Memory B cell (primary cell): ENCODE results near the gene LIN7A.

ENCODE experiments used
- ATAC-seq: fragments of 150-1000 bp; cut with Tn5 transposase; 2 replicates; pipeline ENCODE4 v1.10.0; 2021; ENCODE audit warnings: low read depth, mild to moderate bottlenecking, moderate library complexity
- DNase-seq, 2 donors: peaks; one replicate each; pipeline ENCODE4 v3.0.0; 2022; ENCODE audit warnings: low spot score in 2 of 2
- H3K27ac Mint-ChIP-seq: one replicate; pipeline ENCODE4 v1.8.0; 2022; ENCODE audit warnings: mild to moderate bottlenecking, moderate library complexity, mixed read lengths
- H3K27me3 Mint-ChIP-seq: one replicate; pipeline ENCODE4 v1.8.0; 2022; ENCODE audit warnings: mixed read lengths
- H3K36me3 Mint-ChIP-seq: one replicate; pipeline ENCODE4 v1.8.0; 2022; ENCODE audit warnings: mild to moderate bottlenecking, mixed read lengths
- H3K4me1 Mint-ChIP-seq: one replicate; pipeline ENCODE4 v1.8.0; 2022; ENCODE audit warnings: mixed read lengths
- H3K4me3 Mint-ChIP-seq: one replicate; pipeline ENCODE4 v1.8.0; 2022; ENCODE audit warnings: mild to moderate bottlenecking, moderate library complexity, mixed read lengths
- H3K9me3 Mint-ChIP-seq: one replicate; pipeline ENCODE4 v1.8.0; 2022; ENCODE audit warnings: mixed read lengths

LIN7A gene

GRCh38 chr12:80829767-80830166, 108.0 kb downstream of the LIN7A start:
- ATAC-seq, result no peak
- DNase-seq, result no peak
- no peaks in the 10 kb centered on the region for H3K4me1 Mint-ChIP-seq
- H3K27me3 Mint-ChIP-seq, result no peaks in the 10 kb centered on the region
- H3K9me3 Mint-ChIP-seq, result no peaks in the 10 kb centered on the region
- H3K4me3 Mint-ChIP-seq, result no peak overlapping the region
- no peak overlapping the region for H3K27ac Mint-ChIP-seq
- H3K36me3 Mint-ChIP-seq, result no peaks in the 10 kb centered on the region

DNA sequence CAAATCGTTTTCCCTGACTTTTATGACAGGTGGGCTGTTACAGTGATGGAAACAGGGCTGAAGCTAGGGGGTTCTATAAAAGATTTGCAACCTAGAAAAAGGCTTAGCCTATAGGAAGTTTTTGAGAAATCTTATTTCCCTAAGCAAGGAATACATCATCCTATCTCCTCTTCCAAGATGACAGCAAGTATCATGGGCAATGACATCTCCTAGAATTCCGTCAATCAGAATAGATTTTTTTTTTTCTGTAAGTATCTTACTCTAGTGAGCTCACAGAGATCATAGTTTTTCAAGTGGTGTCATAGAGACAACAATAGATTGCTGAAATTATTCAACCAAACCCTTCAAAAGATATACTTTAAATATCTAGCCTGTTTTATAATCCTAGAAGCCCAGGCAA, 112.2 kb downstream of the LIN7A start:
- Mint-ChIP-seq H3K27me3 (no peaks in the 10 kb centered on the region), H3K9me3 (peaks cover 1% of the 10 kb centered on the region), H3K4me3 (no peak overlapping the region), H3K36me3 (no peaks in the 10 kb centered on the region), H3K4me1 (no peaks in the 10 kb centered on the region), H3K27ac (no peak overlapping the region)
- DNase-seq, result no peak
- ATAC-seq, result no peak

DNA sequence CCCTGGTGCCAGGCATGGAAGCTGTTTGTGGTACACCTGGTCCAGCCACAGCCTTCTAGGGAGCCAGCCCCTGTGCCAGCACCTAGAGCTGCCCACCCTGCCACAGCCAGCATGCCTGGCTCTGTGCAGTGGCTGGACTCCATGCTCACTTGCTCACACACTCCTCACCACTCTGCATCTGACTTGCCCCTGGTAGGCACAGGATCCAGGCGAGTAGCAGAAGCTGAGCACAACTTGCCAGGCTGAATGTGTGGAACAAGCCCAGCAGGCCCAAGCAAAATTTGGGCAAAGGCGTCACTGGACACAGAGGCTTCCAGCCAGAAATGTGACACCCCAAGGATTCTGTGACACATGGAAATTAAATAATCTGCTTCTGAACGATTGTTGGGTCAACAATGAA, 114.3 kb downstream of the LIN7A start:
- ATAC-seq (no peak), DNase-seq (no peak)
- no peaks in the 10 kb centered on the region for H3K27me3 Mint-ChIP-seq
- H3K4me3 Mint-ChIP-seq, result no peak overlapping the region
- H3K27ac Mint-ChIP-seq, result no peak overlapping the region
- H3K36me3 Mint-ChIP-seq, result no peaks in the 10 kb centered on the region
- no peaks in the 10 kb centered on the region for H3K4me1 Mint-ChIP-seq
- peaks cover 1% of the 10 kb centered on the region for H3K9me3 Mint-ChIP-seq

DNA sequence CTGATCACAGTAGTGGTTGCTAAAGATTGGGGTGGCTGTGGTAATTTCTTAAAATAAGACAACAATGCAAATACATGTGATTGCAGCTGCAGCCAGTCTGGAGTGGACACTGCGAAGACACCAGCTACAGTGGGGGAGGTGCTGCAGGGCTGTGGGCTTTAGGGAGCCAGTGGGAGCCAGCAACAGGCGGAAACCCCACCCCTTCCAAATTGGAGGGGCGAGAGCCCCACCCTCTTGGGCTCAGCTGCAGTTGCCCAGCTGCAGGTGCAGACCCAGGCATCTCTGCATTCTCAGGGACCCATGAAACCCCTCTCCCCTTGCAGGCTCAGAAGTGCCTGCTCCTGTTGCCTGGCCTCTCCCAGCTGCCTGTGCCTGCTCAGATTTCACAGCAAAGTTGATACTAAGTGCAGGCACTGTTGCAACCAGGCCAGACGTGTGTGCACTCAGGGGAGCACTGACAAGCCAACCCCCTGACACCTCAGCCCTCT, 116.2 kb downstream of the LIN7A start:
- peaks cover 1% of the 10 kb centered on the region for H3K9me3 Mint-ChIP-seq
- ATAC-seq, result no peak
- no peak for DNase-seq
- H3K27me3 Mint-ChIP-seq, result no peaks in the 10 kb centered on the region
- no peak overlapping the region for H3K4me3 Mint-ChIP-seq
- no peak overlapping the region for H3K27ac Mint-ChIP-seq
- H3K36me3 Mint-ChIP-seq, result no peaks in the 10 kb centered on the region
- no peaks in the 10 kb centered on the region for H3K4me1 Mint-ChIP-seq

- H3K27ac Mint-ChIP-seq, result no peak overlapping the region
- H3K4me1 Mint-ChIP-seq, result no peaks in the 10 kb centered on the region
- H3K36me3 Mint-ChIP-seq, result no peaks in the 10 kb centered on the region
- H3K27me3 Mint-ChIP-seq, result no peaks in the 10 kb centered on the region
- peaks cover 1% of the 10 kb centered on the region for H3K9me3 Mint-ChIP-seq
- no peak overlapping the region for H3K4me3 Mint-ChIP-seq
- no peak for ATAC-seq
- DNase-seq, result no peak
Observed at GRCh38 chr12:80818878-80819277, 118.9 kb downstream of the LIN7A start.

DNA sequence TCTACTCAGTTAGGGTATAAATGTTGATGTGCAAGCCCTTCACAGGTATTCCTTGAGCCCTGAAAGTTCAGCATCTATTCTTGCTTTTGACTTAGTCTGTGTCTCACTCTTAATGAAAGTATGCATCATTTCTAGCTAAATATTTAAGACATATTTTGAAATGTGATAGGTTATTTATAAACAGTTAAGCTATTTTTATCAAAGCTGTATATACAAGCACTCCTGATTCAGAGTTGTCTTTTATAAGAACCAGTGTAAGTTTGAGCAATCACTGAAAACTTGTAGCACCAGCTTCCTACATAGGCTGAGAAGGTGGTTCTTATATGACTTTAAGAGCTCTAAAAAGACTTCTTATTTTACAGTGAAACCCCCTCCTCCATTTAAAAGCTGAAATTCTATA, 122.4 kb downstream of the LIN7A start:
- no peak for DNase-seq
- no peaks in the 10 kb centered on the region for H3K36me3 Mint-ChIP-seq

GRCh38 chr12:80814453-80814852, 123.3 kb downstream of the LIN7A start:
- H3K36me3 Mint-ChIP-seq, result no peaks in the 10 kb centered on the region
- H3K27ac Mint-ChIP-seq, result no peak overlapping the region
- no peaks in the 10 kb centered on the region for H3K9me3 Mint-ChIP-seq
- no peaks in the 10 kb centered on the region for H3K4me1 Mint-ChIP-seq
- ATAC-seq (no peak), DNase-seq (no peak)
- H3K27me3 Mint-ChIP-seq, result no peaks in the 10 kb centered on the region
- H3K4me3 Mint-ChIP-seq, result no peak overlapping the region

More for the DNA sequence above, 122.4 kb downstream of the LIN7A start:
- Mint-ChIP-seq H3K27me3 (no peaks in the 10 kb centered on the region), H3K4me1 (no peaks in the 10 kb centered on the region), H3K4me3 (no peak overlapping the region), H3K27ac (no peak overlapping the region), H3K9me3 (no peaks in the 10 kb centered on the region)
- no peak for ATAC-seq

- H3K36me3 Mint-ChIP-seq, result no peaks in the 10 kb centered on the region
- H3K27ac Mint-ChIP-seq, result no peak overlapping the region
- H3K27me3 Mint-ChIP-seq, result no peaks in the 10 kb centered on the region
- no peaks in the 10 kb centered on the region for H3K4me1 Mint-ChIP-seq
- no peak overlapping the region for H3K4me3 Mint-ChIP-seq
- H3K9me3 Mint-ChIP-seq, result no peaks in the 10 kb centered on the region
- DNase-seq (no peak), ATAC-seq (no peak)
Observed at GRCh38 chr12:80813820-80814219, 123.9 kb downstream of the LIN7A start.

DNA sequence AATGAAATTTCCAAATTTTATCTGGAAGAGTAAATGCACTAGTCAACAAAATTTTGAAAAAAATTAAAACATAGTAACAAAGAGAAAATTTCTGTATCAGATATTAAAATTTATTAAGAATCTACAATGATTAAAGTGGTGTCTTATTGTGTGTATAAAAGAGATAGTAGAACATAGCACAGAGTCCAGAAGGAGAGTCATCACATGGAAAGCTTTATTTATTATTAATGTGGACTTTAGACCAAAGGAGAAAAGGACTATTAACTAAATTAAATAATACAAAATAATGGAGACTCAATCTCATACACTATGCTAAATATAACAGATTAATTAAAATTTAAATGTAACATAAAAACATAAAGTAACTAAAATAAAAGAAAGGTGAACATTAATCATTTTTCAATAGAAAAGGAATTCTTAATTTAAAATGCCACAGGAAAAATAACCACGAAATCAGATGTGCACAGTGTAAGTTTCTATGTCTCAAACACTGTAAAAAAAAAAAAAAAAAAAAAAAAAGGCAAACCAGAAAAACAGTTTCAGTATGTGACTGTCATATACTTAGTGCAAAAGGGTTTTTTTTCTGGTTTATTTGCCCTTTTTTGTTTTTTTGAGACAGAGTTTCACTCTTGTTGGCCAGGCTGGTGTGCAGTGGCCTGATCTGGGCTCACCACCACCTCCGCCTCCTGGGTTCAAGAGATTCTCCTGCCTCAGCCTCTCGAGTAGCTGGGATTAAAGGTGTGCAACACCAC, 125.6 kb downstream of the LIN7A start:
- Mint-ChIP-seq H3K4me3 (no peak overlapping the region), H3K36me3 (no peaks in the 10 kb centered on the region), H3K27ac (no peak overlapping the region), H3K27me3 (no peaks in the 10 kb centered on the region), H3K9me3 (peaks cover 2% of the 10 kb centered on the region), H3K4me1 (no peaks in the 10 kb centered on the region)
- DNase-seq, result no peak
- no peak for ATAC-seq

- Mint-ChIP-seq H3K36me3 (no peaks in the 10 kb centered on the region), H3K27ac (no peak overlapping the region), H3K4me1 (no peaks in the 10 kb centered on the region), H3K27me3 (no peaks in the 10 kb centered on the region), H3K9me3 (peaks cover 2% of the 10 kb centered on the region), H3K4me3 (no peak overlapping the region)
- ATAC-seq (no peak), DNase-seq (no peak)
Observed at GRCh38 chr12:80810874-80811273, 126.9 kb downstream of the LIN7A start.

DNA sequence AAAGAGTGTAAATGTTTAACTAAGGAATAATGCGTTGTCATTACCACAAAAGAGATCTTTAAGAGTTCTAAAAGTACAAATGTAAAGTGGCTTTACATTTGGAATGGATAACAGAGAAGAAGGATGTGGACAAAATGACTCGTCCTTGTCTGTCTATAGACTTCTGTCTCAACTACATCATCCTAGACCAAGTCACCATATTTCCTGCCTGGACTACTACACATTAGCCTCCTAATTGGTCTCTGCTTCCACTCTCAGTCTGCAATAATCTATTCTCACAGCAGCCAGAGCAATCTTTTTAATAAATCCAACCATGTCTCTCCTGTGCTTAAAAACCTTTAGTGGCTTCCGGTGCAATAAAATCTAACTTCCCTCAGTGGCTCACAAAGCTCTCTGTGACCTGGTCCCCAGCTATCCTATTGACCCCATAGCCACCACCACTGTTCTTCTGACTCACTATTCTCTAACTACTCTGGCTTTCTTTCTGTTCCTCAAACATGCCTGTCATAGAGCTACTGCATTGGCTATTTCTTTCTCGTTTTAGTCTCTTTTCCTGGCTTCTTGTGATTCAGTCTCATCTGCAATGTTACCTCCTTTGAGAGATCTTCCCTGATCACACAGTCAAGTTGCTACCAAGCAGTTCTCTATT, 130.0 kb downstream of the LIN7A start:
- Mint-ChIP-seq H3K27me3 (no peaks in the 10 kb centered on the region), H3K4me3 (no peak overlapping the region), H3K36me3 (no peaks in the 10 kb centered on the region), H3K4me1 (no peaks in the 10 kb centered on the region), H3K9me3 (peaks cover 2% of the 10 kb centered on the region), H3K27ac (no peak overlapping the region)
- DNase-seq (no peak), ATAC-seq (no peak)

GRCh38 chr12:80805106-80805505, 132.6 kb downstream of the LIN7A start:
- Mint-ChIP-seq H3K27ac (no peak overlapping the region), H3K27me3 (no peaks in the 10 kb centered on the region), H3K9me3 (peaks cover 2% of the 10 kb centered on the region), H3K36me3 (no peaks in the 10 kb centered on the region), H3K4me1 (no peaks in the 10 kb centered on the region), H3K4me3 (no peak overlapping the region)
- DNase-seq (no peak), ATAC-seq (no peak)

GRCh38 chr12:80802652-80803400, 134.9 kb downstream of the LIN7A start:
- no peak overlapping the region for H3K4me3 Mint-ChIP-seq
- DNase-seq, result no peak
- peaks cover 3% of the 10 kb centered on the region for H3K9me3 Mint-ChIP-seq
- no peak for ATAC-seq
- H3K27me3 Mint-ChIP-seq, result no peaks in the 10 kb centered on the region
- H3K36me3 Mint-ChIP-seq, result no peaks in the 10 kb centered on the region
- no peaks in the 10 kb centered on the region for H3K4me1 Mint-ChIP-seq
- H3K27ac Mint-ChIP-seq, result no peak overlapping the region

- H3K27me3 Mint-ChIP-seq, result no peaks in the 10 kb centered on the region
- no peaks in the 10 kb centered on the region for H3K4me1 Mint-ChIP-seq
- H3K27ac Mint-ChIP-seq, result no peak overlapping the region
- peaks cover 2% of the 10 kb centered on the region for H3K9me3 Mint-ChIP-seq
- H3K36me3 Mint-ChIP-seq, result no peaks in the 10 kb centered on the region
- ATAC-seq (no peak), DNase-seq (no peak)
- no peak overlapping the region for H3K4me3 Mint-ChIP-seq
Observed at GRCh38 chr12:80798281-80798680, 139.5 kb downstream of the LIN7A start.
